DMS114 treated with DMSO at 0.1 percent for 48 hours (cell line): ENCODE data around the gene PAXIP1.
A peak's percentile ranks its signal among the peaks of the same experiment; 100 is the strongest.
"Not testable (repeated sequence)": the region's sequence is repeated elsewhere in the genome, so short reads cannot be mapped to it uniquely, and the experiment has no call there.

Source experiments
- DNase-seq: peaks from one replicate; lab custom pipeline; 2025; ENCODE audit not compliant: unreplicated experiment; lab: John Stamatoyannopoulos, UW

PAXIP1 gene

GRCh38 chr7:154943906-154944305, 59.0 kb downstream of the PAXIP1 start:
- no peak for DNase-seq

DNA sequence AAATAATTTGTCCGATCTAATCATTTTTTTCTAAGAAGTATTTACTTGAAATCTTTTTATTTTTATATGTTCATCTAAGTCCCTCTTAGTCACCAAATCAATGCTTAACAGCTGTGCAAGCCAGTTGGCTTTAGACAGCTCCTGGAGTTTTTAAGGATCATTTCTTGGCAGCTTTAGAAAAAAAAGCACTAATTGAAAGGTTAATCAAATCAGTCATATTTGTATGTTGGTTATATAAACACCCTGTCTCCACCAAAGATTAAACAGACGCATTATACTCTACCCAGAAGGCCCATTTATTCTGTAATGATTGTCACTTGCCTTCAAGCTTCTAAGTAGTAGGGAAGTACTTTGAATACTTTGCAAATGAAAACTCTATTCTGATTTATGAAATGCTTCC, 60.2 kb downstream of the PAXIP1 start:
- no peak for DNase-seq

- no peak for DNase-seq
Observed at GRCh38 chr7:154937837-154938236, 65.1 kb downstream of the PAXIP1 start.

DNA sequence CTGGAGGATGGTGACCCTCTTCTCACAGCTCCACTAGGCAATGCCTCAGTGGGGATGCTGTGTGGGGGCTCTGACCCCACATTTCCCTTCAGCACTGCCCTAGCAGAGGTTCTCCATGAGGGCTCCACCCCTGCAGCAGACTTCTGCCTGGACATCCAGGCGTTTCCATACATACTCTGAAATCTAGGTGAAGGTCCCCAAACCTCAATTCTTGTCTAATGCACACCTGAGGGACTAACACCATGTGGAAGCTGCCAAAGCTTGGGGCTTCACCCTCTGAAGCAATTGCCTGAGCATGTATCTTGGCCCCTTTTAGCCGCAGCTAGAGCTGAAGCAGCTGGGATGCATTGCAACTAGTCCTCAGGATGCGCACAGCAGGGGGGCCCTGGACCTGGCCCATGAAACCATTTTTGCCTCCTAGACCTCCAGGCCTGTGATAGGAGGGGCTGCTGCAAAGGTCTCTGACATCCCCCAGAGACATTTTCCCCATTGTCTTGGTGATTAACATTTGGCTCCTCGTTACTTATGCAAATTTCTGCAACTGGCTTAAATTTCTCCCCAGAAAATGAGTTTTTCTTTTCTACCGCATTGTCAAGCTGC, 68.5 kb downstream of the PAXIP1 start:
- not testable (repeated sequence) for DNase-seq

DNA sequence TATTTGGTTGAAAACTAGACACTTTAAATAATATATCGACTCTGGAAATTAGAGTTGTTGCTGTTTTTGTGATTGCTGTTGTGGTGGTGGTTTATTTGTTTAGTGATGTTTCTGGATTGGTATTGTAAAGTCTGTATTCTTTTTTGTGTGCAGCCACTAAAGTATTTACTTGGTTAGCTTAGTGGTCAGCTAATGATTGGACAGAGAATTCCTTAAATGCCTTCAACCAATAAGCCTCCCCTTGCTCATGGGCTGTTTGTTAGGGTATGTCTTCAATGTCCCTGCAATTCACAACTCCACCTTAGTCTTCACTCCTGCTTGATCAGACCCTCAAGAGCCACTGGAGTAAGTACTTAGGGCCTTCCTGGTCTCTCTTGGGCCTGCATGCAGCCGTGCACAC, 71.0 kb downstream of the PAXIP1 start:
- DNase-seq, result no peak

DNA sequence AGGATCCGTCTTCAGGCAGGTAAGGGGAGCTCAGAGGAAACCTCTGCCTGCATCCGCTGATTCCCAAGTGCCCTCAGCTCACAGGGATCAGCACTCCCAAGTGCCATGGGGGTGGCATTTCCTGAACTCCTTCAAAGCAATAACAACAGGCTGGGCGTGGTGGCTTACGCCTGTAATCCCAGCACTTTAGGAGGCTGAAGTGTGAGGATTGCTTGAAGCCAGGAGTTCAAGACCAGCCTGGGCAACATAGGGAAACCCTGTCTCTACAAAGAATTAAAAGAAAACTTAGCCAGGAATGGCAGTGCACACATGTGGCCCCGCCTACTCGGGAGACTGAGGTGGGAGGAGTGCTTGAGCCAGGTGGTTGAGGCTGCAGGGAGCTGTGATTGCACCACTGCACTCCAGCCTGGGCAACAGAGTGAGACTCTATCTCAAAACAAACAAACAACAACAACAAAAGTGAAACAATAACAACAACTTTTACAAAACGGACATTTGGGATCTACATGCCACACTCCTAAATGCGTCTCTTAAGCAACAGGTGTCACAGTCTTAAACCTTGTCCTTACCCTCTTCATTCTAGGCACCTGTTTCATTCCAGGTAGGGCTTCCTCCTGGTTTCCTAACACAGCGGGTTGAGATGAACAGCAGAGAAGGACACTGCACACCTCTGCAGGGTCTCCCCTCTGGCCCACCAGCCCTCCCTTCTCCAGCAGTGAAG, 73.8 kb downstream of the PAXIP1 start:
- DNase-seq, result no peak

DNA sequence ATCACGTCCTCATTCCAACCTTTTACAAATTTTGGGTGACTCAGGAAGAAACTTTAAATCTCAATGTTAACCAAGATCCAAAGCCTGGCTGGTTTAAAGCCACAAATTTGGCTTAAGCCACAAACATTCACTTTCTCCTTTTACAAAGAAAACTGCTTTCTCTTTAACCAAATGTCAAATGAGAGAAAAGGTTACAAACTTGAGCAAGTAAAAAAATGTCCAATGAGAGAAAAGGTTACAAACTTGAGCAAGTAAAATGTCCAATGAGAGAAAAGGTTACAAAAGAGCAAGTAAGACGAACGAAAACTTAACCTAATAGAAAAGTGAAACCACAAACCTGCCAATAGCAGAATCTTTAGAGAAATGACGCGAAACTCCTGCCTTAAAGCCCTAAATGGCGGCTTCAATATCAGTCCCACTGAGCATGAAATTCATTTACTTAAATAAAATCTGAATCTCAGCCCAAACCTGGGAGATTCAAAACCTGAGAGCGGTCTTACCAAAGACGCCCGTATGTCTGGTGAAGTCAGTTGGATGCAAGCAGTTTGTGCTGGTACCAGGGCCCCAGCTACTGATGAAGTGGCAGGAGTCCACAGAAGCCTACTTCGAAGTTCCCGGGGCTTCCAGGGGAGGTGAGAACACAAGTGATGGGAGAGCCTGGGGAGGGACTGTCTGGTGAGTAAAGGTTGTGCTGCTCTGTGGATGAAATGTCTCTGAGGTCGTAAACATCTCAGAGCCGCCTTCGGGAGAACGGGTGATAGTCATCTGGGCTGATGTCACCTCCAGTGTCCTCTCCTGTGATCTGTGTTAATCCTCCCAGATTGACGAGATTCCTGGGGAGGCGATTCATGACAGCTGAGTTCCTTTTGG, 74.6 kb downstream of the PAXIP1 start:
- peak; percentile 94 for DNase-seq

DNA sequence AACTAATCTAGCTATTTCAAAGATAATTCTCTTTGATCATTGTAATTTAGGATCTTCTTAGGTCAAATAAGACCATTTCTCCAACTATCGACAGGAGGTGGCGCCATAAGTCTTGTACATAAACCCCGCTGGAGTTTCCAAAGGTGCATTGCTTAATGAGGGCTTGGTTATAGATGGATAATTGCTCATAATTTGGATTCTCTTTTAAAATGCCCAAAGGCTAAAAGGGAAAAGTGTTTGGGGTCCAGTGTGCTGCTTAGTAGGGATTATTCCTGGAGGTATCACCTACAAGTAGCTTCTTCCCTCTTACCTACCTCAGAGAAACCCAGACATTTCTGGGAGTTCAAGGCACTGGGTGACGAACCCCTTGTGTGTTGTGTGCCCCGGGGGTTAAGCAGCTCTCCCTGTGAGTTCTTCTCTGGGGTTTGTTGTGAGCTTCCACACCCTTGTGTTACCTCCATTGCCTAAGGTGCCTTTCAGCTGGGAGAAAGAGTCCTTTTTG, 75.2 kb downstream of the PAXIP1 start:
- peak; percentile 73 for DNase-seq

GRCh38 chr7:154922472-154922871, 80.5 kb downstream of the PAXIP1 start:
- DNase-seq, result not testable (repeated sequence)

DNA sequence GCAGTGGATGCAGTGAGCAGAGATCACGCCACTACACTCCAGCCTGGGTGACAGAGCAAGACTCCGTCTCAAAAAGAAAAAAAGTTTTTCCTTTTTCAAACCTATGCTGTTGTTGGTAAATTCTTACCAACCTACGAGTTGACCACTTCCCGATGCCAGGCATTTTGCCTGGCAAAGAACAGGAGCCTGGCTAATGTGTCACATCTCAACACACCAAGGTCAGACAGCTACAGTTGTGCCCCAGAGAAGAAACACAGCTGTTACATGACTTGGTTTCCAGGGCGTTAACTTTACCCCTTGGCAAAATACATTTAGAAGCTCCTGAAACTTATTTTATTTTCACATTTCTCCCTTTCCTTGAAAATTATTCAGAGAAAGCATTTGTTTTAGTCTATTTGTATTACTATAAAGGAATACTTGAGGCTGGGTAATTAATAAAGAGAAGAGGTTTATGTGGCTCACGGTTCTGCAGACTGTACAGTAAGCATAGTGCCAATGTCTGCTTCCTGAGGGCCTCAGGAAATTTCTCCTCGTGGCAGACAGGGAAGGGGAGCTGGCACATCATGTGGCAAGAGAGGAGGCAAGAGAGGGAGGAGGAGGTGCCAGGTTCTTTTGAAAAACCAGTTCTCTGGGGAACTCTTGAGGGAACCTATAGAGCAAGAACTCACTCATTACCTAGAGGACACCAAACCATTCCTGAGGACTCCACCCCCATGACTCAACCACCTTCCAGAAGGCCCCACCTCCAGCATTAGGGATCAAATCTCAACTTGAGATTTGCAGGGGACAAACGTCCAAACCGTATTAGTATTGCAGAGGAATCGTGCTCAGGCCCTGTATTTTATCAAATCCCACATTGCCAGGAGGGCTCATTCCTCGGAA, 83.3 kb downstream of the PAXIP1 start:
- no peak for DNase-seq

- no peak for DNase-seq
Observed at GRCh38 chr7:154918741-154919140, 84.2 kb downstream of the PAXIP1 start.

DNA sequence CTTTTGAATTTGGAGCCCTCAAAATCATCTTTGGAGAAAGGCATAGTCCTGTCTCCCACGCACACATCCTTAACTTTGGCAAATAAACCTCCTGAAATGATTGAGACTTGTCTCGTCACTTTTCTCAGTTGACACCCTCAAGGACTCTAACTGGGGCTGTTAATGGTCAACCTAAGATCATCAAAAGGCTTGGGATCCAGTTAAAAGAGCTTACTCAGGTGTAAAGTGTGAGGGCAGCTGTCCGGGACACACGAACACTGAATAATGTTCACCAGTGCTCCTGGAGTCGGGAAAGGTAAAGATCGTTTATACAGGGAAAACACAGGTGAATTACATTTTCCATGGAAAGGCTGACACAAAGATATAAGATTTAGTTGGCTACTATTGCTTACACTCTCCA, 84.7 kb downstream of the PAXIP1 start:
- no peak for DNase-seq

DNA sequence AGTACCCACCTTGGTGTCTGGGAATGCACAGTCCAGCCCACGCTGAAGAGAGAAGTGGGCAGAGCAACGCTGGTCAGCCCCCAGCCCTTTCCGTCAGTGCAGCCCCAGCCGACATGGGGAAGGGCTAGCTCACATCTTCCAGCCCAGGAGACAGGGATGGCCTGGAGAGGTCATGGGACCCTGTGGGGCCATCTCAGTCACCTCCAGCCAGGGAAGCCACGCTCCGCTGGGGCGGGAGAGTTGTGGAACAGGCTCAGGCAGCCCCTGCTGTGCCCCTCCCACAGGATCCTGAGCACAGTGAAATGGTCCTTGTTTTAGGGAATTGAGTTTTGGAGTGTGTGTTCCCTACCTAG, 85.1 kb downstream of the PAXIP1 start:
- no peak for DNase-seq

GRCh38 chr7:154916856-154917807, 85.8 kb downstream of the PAXIP1 start:
- DNase-seq, result no peak

GRCh38 chr7:154916381-154916780, 86.5 kb downstream of the PAXIP1 start:
- no peak for DNase-seq

GRCh38 chr7:154915600-154915999, 87.3 kb downstream of the PAXIP1 start:
- DNase-seq, result no peak

- DNase-seq, result no peak
Observed at GRCh38 chr7:154914996-154915380, 87.9 kb downstream of the PAXIP1 start.

DNA sequence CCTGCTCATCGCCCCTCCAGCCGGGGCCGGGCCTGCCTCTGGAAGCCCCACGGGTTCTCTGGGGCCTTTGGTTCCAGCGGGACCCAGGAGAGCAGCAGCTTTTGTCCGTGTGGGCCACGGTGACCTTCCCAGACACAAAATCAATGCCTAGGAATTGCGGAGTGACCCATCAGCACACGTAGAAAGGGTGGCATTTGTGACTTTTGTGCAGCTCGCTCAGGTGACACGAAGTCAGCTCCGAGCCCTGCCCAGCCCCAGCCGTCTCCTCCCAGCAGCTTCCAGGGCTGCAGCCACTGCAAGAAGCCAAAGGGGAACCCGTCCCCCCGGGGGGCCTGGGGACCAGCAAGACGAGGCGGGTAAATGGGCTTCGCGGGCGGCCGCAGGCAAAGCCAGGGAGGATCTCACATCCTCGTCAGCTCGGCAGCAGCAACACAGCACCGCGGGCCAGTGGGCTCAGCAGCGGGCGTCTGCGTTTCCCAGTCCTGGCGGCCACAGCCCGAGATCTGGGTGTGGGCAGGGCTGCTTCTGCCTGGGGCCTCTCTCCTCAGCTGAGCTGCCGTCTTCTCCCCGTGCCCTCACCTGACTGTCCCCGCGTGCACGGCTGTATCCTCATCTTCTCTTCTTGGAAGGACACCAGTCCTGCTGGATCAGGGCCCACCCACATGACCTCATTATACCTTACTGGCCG, 88.5 kb downstream of the PAXIP1 start:
- DNase-seq, result no peak

- DNase-seq, result peak; percentile 46
Observed at GRCh38 chr7:154913638-154914307, 89.2 kb downstream of the PAXIP1 start.
